Stimulated activated effector memory CD8-positive, alpha-beta T cell treated with anti-CD3 and anti-CD28 coated beads, Interleukin-12 subunit alpha, Interleukin-12 subunit beta, amount 100 ng/mL, for 72 hours (primary cell): ENCODE data around the gene KCNIP3.

Experiments used
- ATAC-seq: fragments of 150-1000 bp; cut with Tn5 transposase; 2 replicates; pipeline ENCODE4 v1.10.0; 2021
- DNase-seq, 2 donors: peaks; one replicate each; pipeline ENCODE4 v3.0.0; 2021 to 2022; ENCODE audit warnings: low spot score in 2 of 2
- H3K27ac Mint-ChIP-seq: one replicate; pipeline ENCODE4 v1.8.0; 2022; ENCODE audit warnings: mild to moderate bottlenecking, mixed read lengths
- H3K36me3 Mint-ChIP-seq: one replicate; pipeline ENCODE4 v1.8.0; 2022; ENCODE audit warnings: mild to moderate bottlenecking, mixed read lengths
- H3K4me1 Mint-ChIP-seq: one replicate; pipeline ENCODE4 v1.8.0; 2022; ENCODE audit warnings: mixed read lengths
- H3K4me3 Mint-ChIP-seq: one replicate; pipeline ENCODE4 v1.8.0; 2022; ENCODE audit warnings: mild to moderate bottlenecking, mixed read lengths
- H3K9me3 Mint-ChIP-seq: one replicate; pipeline ENCODE4 v1.8.0; 2022; ENCODE audit warnings: mixed read lengths

The KCNIP3 gene

DNA sequence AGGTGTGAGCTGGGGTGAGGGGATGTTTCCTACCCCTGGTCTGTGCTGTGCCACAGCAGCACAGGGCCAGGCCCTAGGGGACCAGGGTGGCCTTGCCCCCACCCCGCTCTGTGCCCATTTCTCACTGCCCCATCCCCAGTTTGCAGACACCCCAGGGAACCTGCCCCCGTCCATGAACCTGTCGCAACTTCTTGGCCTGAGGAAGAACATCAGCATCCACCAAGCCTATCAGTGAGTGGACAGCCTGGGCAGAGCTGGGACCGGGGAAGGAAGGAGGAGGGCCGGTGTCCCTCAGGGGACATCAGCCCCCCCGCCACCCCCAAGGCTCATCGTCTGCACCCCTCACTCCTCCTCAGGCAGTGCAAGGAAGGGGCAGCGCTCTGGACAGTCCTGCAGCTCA, 15.4 kb upstream of the KCNIP3 start:
- Mint-ChIP-seq H3K9me3 (no peaks in the 10 kb centered on the region), H3K36me3 (no peaks in the 10 kb centered on the region), H3K4me1 (no peaks in the 10 kb centered on the region), H3K4me3 (no peak overlapping the region), H3K27ac (no peak overlapping the region)
- ATAC-seq (no peak), DNase-seq (no peak)

DNA sequence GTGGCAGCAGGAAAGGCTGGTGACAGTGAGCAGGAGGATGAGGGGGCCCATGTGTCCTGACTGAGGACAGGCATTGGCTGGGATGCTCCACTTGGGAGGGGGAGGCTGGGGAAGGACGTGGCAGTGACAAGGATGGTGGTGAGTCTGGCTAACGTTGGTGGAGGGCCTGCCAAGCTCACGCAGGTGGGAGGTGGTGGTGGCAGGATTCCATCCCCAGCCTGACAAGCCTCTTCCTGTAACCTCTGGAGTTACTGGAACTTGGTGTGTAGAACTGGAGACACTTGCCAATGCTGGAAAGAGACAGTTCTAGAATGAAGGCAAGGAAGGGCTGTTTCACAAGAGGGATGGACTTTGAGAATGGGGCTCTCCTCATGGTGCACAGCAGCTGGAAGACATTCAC, 14.7 kb upstream of the KCNIP3 start:
- H3K27ac Mint-ChIP-seq = no peak overlapping the region
- no peaks in the 10 kb centered on the region for H3K9me3 Mint-ChIP-seq
- no peaks in the 10 kb centered on the region for H3K36me3 Mint-ChIP-seq
- H3K4me1 Mint-ChIP-seq = no peaks in the 10 kb centered on the region
- ATAC-seq = no peak
- H3K4me3 Mint-ChIP-seq = no peak overlapping the region
- DNase-seq = no peak

DNA sequence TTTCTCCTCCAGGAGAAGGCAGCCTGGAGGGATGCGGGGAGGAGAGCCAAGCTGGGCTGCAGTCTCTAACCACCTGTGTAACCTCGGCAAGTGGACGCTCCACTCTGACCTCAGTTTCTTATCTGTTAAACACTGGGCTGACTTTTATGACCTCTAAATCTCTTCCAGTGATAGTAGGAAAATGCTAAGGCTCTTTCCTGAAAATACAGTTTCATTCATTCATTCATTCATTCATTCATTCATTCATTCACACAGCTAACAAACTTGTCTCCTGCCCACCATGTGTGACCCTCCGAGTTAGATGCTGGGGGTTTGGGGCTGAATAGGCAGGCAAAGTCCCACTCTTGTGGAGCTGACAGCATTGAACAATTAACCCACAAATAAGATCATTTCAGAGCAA, 13.6 kb upstream of the KCNIP3 start:
- Mint-ChIP-seq H3K4me1 (no peaks in the 10 kb centered on the region), H3K9me3 (no peaks in the 10 kb centered on the region), H3K4me3 (no peak overlapping the region), H3K36me3 (no peaks in the 10 kb centered on the region), H3K27ac (no peak overlapping the region)
- ATAC-seq = no peak
- DNase-seq = no peak

DNA sequence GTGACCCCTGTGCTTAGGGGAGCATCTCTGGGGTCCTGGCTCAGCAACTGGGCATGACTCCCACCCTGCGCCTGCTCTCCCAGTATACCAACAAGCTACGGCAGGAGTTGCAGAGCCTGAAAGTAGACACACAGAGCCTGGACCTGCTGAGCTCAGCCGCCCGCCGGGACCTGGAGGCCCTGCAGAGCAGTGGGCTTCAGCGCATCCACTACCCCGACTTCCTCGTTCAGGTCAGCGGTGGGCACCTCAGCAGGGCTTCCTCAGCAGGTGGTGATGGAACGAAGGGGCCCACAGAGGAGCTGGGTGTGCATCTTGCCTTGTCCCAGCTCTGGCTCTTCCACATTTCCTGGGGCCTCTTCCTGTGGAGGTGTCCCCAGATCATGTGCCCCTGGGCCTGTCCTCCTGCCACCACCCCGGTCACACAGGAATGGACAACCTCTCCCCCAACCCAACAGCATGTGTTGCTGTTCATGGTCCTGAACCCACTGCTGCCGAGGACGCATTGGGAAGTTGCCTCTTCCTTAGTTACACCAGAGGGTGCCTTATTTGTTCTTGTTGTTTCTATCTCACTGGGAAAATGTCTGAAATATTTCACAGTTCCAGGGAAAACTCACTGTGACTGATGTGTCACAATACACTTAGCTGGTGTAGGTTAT, 12.1 kb upstream of the KCNIP3 start:
- DNase-seq = no peak
- no peak for ATAC-seq
- Mint-ChIP-seq H3K4me1 (no peaks in the 10 kb centered on the region), H3K9me3 (no peaks in the 10 kb centered on the region), H3K27ac (no peak overlapping the region), H3K4me3 (no peak overlapping the region), H3K36me3 (no peaks in the 10 kb centered on the region)

DNA sequence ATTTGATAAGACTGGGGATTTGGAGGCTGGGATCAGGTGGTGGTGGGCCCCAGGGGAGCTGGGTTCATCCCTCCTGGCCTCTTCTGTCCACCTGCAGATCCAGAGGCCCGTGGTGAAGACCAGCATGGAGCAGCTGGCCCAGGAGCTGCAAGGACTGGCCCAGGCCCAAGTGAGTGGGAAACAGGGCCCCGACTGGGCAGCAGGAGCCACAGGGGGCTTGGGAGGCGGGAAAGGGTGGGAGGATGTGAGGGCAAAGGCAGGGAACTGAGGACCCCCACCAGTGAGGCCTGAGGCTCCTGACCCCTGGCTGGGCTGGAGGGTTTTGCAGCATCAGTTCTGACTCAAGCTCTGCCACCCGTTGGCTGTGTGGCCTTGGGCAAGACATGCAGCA, 11.6 kb upstream of the KCNIP3 start:
- no peaks in the 10 kb centered on the region for H3K36me3 Mint-ChIP-seq
- peaks cover 5% of the 10 kb centered on the region for H3K9me3 Mint-ChIP-seq
- ATAC-seq = no peak
- no peaks in the 10 kb centered on the region for H3K4me1 Mint-ChIP-seq
- no peak overlapping the region for H3K27ac Mint-ChIP-seq
- no peak overlapping the region for H3K4me3 Mint-ChIP-seq
- no peak for DNase-seq

DNA sequence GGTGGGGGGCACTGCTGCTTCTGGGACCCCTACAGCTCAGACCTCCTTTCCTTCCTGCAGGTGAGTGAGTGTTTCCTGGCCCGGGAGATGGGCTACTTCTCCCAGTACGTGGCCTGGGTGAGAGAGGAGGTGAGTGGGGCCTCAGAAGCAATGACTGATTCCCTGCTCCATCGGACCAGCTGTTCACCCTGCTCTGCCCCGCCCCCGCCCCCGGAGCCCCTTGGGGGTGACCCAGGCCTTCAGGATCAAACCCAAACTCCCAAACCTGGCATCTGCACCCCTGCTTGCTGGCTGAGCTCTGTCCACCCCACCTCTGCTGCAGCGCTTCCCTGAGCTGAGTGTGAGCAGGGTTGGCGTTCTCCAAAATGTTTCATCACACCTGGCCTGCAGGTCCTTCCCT, 9.8 kb upstream of the KCNIP3 start:
- ATAC-seq (no peak), DNase-seq (no peak)
- H3K4me3 Mint-ChIP-seq = no peak overlapping the region
- no peak overlapping the region for H3K27ac Mint-ChIP-seq
- H3K4me1 Mint-ChIP-seq = no peaks in the 10 kb centered on the region
- no peaks in the 10 kb centered on the region for H3K36me3 Mint-ChIP-seq
- peaks cover 6% of the 10 kb centered on the region for H3K9me3 Mint-ChIP-seq

DNA sequence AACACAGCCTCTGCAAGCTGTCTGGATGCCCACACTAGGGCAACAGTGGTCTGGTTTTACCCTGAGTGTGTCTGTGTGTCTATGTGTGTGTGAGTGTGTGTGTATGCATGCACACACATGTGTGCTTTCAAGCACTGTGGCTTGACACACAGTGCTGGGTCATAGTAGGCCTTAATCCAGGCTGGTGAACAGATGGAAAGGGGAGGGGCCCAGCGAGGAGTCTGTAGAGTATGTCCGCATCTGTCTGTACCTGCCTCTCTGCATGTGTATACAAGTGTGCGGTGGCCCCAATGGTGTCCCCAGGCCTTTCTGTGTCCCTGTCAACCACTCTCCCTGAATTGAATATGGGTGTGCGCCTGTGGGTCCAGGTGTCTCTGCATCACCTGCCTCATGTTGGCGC, 9.3 kb upstream of the KCNIP3 start:
- Mint-ChIP-seq H3K36me3 (no peaks in the 10 kb centered on the region), H3K9me3 (peaks cover 6% of the 10 kb centered on the region), H3K4me3 (no peak overlapping the region), H3K27ac (no peak overlapping the region), H3K4me1 (no peaks in the 10 kb centered on the region)
- DNase-seq = no peak
- no peak for ATAC-seq

DNA sequence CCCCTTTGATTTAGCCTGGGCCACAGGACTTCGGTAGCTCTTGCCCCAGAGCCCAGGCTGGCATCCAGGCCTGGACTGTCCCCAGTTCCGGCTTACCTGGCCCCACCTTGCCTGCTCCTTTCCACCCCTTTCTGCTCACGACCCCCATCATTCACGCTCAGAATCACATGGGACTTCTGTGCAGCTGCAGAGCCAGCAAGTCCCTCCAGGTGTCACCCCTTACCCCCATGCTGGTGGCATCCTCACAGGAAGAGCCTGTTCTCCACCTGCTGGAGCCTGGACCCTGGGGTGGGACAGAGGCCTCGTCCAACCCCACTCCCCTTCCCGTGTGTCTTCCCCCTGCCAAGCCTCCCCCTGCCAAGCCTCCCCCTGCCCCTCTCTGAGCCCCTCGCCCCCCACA, 7.9 kb upstream of the KCNIP3 start:
- H3K4me3 Mint-ChIP-seq = no peak overlapping the region
- H3K9me3 Mint-ChIP-seq = peaks cover 6% of the 10 kb centered on the region
- no peaks in the 10 kb centered on the region for H3K36me3 Mint-ChIP-seq
- no peak for ATAC-seq
- no peak overlapping the region for H3K27ac Mint-ChIP-seq
- no peak for DNase-seq
- H3K4me1 Mint-ChIP-seq = no peaks in the 10 kb centered on the region

DNA sequence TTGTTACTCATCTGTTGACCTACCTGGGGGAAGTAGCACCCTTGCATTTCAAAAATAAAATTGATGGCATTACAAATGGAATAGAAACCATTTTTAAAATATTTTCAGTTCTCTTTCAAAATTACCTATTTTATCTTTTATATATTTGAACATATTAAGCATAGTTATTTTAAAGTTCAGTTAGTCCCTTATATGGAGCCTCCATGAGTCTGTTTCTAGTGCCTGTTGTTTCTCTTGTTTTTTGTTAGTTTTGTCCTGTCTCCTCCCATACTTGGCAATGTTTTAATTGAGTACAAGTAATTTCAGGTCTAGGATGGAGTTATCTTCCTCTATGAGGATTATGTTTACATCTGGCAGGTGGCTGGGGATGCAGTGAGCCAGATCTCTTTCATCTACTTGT, 5.9 kb upstream of the KCNIP3 start:
- DNase-seq (no peak), ATAC-seq (no peak)
- no peaks in the 10 kb centered on the region for H3K4me1 Mint-ChIP-seq
- peaks cover 6% of the 10 kb centered on the region for H3K9me3 Mint-ChIP-seq
- H3K4me3 Mint-ChIP-seq = no peak overlapping the region
- H3K27ac Mint-ChIP-seq = no peak overlapping the region
- no peaks in the 10 kb centered on the region for H3K36me3 Mint-ChIP-seq

DNA sequence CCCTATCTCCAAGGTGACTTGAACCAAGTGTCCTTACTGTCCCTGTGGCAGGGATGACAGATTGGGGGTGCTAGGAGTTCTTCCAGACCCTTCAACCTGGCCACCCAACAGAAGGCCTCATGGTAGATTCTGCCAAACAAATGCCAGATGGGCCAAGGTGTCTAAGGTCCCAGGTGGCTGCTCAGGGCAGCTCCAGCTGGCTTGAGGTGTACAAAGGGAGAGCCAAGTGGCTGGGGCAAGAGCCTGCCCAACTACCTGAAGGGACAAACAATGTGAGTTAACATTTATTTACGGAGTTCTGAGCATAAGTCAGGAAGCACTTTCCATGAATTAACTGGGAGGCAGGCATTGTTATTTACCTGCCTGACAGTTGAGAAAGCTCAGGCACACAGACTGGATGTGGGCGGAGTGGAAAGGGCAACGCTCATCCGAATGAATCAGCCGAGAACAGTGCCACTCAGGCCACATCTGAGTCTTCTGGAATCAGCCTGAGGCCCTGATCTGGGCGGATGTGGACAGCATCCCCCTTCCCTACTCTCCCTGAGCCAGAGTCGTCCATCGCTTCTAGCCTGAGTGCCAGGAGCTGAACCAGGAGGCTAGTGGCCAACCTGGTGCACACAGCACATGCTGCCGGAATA, 4.4 kb upstream of the KCNIP3 start:
- Mint-ChIP-seq H3K36me3 (no peaks in the 10 kb centered on the region), H3K27ac (no peak overlapping the region), H3K4me1 (no peaks in the 10 kb centered on the region), H3K9me3 (peaks cover 6% of the 10 kb centered on the region), H3K4me3 (no peak overlapping the region)
- no peak for ATAC-seq
- no peak for DNase-seq

DNA sequence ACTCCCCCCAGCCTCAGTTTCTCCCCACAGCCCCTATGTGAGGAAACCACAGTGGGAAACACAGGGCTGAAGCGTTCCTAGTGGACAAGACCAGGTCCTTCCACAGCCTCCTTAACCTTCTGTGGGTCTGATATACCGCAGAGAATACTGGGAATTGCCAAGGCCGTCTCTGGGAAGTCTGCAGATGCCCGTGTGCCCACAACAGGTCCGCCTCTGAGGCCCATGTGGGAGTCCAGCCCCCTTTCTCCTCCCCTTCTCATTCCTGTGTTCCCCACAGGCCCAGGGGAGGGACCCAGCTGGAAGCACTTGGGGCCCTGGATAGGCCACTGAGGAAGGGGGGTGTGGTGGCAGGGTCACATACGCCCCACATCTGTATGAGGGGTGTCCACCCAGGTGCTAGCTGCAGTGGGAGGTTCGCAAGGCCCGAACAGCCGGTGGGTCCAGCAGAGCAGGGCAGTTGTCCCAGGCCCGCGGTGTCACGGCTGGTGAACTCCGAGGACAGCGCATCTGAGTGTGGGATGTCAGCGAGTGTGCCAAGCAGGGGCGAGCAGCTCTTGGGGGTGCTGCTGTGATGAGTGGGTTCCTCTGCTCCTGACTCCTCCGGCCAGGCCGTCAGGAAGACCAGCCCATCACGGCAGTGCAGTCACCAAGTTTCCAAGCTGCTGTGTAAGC, 2.4 kb upstream of the KCNIP3 start:
- H3K27ac Mint-ChIP-seq = no peak overlapping the region
- H3K4me3 Mint-ChIP-seq = no peak overlapping the region
- H3K4me1 Mint-ChIP-seq = no peaks in the 10 kb centered on the region
- no peak for DNase-seq
- H3K9me3 Mint-ChIP-seq = peaks cover 6% of the 10 kb centered on the region
- H3K36me3 Mint-ChIP-seq = no peaks in the 10 kb centered on the region
- ATAC-seq = no peak

DNA sequence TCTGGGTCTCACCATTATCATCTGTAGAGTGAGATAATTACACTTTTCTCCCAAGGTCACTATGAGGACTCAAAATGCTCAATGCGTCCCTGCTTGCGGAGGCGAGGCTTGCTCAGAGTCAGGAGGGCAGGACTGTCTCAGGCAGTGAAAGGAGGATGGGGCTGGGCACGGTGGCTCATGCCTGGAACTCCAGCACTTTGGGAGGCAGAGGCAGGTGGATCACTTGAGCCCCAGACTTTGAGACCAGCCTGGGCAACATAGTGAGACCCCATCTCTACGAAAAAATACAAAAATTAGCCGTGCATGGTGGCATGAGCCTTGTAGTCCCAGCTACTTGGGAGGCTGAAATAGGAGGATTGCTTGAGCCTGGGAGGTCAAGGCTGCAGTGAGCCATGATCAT, 1.8 kb upstream of the KCNIP3 start:
- H3K27ac Mint-ChIP-seq = no peak overlapping the region

DNA sequence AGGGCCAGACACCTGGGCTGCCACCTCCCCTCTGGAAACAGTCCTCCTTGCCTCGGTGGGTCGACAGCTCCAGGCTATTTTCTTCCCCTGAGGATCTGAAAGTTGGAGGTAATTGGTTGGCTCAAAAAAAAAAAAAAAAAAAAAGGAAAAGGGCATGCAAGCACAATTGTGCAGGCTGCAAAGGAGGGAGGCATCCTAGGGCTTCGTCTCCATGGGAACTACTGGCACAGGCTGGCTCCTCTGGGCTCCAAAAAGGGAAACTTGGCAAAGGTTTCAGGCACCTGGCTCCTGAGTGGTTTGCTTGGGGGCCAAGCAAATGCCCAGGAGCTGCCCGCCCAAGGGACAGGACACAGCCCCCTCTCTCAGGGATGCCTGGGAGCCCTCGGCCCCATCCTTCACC, 1.1 kb upstream of the KCNIP3 start:
- ATAC-seq = no peak
- no peak for DNase-seq
- H3K4me3 Mint-ChIP-seq = no peak overlapping the region
- no peak overlapping the region for H3K27ac Mint-ChIP-seq
- no peaks in the 10 kb centered on the region for H3K4me1 Mint-ChIP-seq
- no peaks in the 10 kb centered on the region for H3K36me3 Mint-ChIP-seq
- no peaks in the 10 kb centered on the region for H3K9me3 Mint-ChIP-seq

More for the DNA sequence above, 1.8 kb upstream of the KCNIP3 start:
- no peak for ATAC-seq
- H3K36me3 Mint-ChIP-seq = no peaks in the 10 kb centered on the region
- no peak for DNase-seq
- no peak overlapping the region for H3K4me3 Mint-ChIP-seq
- H3K9me3 Mint-ChIP-seq = peaks cover 3% of the 10 kb centered on the region
- H3K4me1 Mint-ChIP-seq = no peaks in the 10 kb centered on the region

DNA sequence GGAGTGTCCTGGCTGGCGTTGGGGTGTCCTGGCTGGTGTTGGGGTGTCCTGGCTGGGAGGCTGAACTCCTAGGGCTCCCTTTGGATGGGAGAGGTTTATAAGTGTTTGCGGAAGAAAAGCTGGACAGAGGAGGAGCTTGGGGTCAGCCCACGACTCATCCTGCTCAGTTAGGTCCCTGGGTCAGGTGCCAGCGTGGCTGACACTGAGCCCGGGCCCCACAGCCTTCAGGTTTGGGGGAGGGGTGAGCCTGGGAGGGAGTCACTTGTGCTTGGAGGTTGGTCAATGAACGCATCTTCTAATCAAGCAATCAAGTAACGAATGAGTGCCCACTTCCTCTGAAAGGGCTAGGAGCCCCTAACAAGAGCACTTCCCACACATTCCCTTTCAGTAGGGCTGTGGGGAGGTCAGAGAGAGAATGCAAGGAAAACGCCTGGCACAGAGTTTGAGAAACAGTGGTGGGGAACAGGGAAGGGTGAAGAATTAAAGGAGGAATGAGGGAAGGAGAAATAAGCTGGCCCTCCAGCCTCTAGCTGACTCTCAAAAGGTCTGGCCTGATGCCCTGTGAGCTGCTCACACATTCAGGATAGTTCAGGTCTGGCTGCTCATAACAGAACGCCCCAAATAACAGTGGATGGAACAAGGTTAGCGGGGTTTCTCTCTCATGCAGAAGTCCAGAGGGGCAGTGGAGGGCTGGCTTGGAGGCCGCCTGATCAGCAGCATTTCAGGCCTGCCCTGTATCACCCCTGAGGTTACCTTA, 670 bp downstream of the KCNIP3 start:
- no peaks in the 10 kb centered on the region for H3K4me1 Mint-ChIP-seq
- H3K36me3 Mint-ChIP-seq = no peaks in the 10 kb centered on the region
- ATAC-seq = no peak

DNA sequence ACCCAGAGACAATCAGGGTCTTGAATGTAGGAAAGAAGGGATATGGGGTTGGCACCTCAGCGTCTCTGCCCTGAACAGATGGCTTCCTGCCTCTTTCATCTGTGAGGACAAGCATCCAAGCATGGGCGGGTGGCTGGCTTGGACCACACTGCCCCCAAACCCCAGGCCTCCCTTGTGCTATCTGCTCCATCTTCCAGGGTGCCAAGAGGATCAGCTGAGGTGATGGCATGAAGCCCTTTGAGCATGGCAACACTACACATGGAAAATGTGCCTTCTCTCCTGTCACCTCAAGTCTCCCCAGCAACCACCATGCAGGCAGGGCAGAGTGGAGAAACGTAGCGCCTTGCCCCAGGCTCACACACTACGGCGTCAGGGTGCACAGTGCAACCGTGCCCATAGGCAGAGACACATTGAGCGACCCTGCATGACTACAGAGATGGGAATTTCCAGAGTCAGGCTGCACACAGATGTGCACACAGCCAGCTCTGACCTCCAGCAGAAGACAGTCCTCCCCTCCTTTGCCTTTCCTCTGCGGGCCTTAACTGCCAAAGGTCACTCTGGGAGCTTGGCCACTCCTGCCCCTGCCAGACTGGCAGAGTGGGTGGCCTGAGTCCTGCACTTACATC, 1.5 kb downstream of the KCNIP3 start:
- Mint-ChIP-seq H3K9me3 (no peaks in the 10 kb centered on the region), H3K36me3 (no peaks in the 10 kb centered on the region), H3K4me3 (no peak overlapping the region), H3K4me1 (no peaks in the 10 kb centered on the region), H3K27ac (no peak overlapping the region)
- no peak for DNase-seq
- ATAC-seq = no peak

More for the DNA sequence above, 670 bp downstream of the KCNIP3 start:
- no peak overlapping the region for H3K27ac Mint-ChIP-seq
- DNase-seq = no peak
- no peak overlapping the region for H3K4me3 Mint-ChIP-seq
- no peaks in the 10 kb centered on the region for H3K9me3 Mint-ChIP-seq
